GM12873 (cell line): ENCODE measurements around the gene PEDS1.

ENCODE experiments used
- CTCF ChIP-seq: IDR thresholded peaks from 2 replicates; pipeline ENCODE4 v1.5.1; 2012; ENCODE audit warnings: low read depth, mild to moderate bottlenecking, moderate library complexity, low read length, control low read depth; ENCODE audit not compliant: insufficient read depth; ENCODE audit errors: missing control alignments

Gene PEDS1

GRCh38 chr20:50181344-50181743 is 27.8 kb upstream of the PEDS1 start:
- no peak for TF ChIP-seq CTCF

GRCh38 chr20:50175938-50176933 is 22.7 kb upstream of the PEDS1 start:
- TF ChIP-seq CTCF = no peak

GRCh38 chr20:50174456-50174855 is 20.9 kb upstream of the PEDS1 start:
- TF ChIP-seq CTCF = no peak

- no peak for TF ChIP-seq CTCF
Measured at GRCh38 chr20:50172347-50173013, 19.0 kb upstream of the PEDS1 start.

- no peak for TF ChIP-seq CTCF
Measured at GRCh38 chr20:50170549-50171220, 17.2 kb upstream of the PEDS1 start.

- peak; percentile 94 for TF ChIP-seq CTCF
Measured at GRCh38 chr20:50169329-50169823, 15.9 kb upstream of the PEDS1 start.
